GM12878 (cell line): Measurements from ENCODE around the gene LRRFIP2. TPM values are rescaled to one million over a fixed set of nuclear protein-coding genes. Genes with fewer than 3 reads are reported as not detected.

Experiments used
- ATAC-seq: fragments of 200-7000 bp; cut with Tn5 transposase; 3 replicates; pipeline ENCODE4 v1.9.1; 2020; ENCODE audit warnings: mild to moderate bottlenecking, moderate library complexity
- BruUV-seq: library from RNA; stranded (reverse); fragments of 400-500 nt; replicated peaks from 2 replicates; lab custom pipeline; 2021; lab: Mats Ljungman, UMichigan
- CTCF ChIA-PET: fragments of 300-600 bp; sonication (Branson Sonifier 250); formaldehyde crosslinking; extraction: SDS; loops from one replicate; lab custom pipeline; 2021; ENCODE audit warnings: inconsistent platforms; lab: Yijun Ruan, JAX
- POLR2A ChIA-PET: fragments of 350-600 bp; formaldehyde crosslinking; extraction: SDS; loops from one replicate; lab custom pipeline; 2021; ENCODE audit warnings: inconsistent platforms; lab: Charles Lee
- RAD21 ChIA-PET: fragments of 300-600 bp; sonication (Branson Sonifier 250); formaldehyde crosslinking; loops from one replicate; lab custom pipeline; 2023; ENCODE audit warnings: antibody characterized with exemption; ENCODE audit not compliant: unreplicated experiment; lab: Charles Lee
- SMC1A ChIA-PET: fragments of 300-600 bp; sonication (Branson Sonifier 250); formaldehyde crosslinking; loops from one replicate; lab custom pipeline; 2023; ENCODE audit not compliant: unreplicated experiment, uncharacterized antibody; lab: Charles Lee
- DNase-seq: peaks from one replicate; pipeline ENCODE4 v3.0.0-alpha.2; 2011; ENCODE audit warnings: low read depth, low spot score
- FAIRE-seq: peaks from 3 replicates; lab custom pipeline; 2011; peaks lifted over from hg19 to GRCh38; lab: Jason Lieb, UNC
- H2AFZ ChIP-seq: 2 replicates; pipeline ENCODE4 v1.6.0; 2011; ENCODE audit warnings: low read depth, low read length, control low read depth; ENCODE audit not compliant: control insufficient read depth
- H3K27ac ChIP-seq: 2 replicates; pipeline ENCODE4 v1.5.1; 2011; ENCODE audit warnings: control low read depth; ENCODE audit not compliant: control insufficient read depth, insufficient read depth
- H3K27me3 ChIP-seq, 2 experiments: replicated peaks in 1 of 2; 2 replicates each; pipeline versions ENCODE4 v1.6.0 to v1.6.1; 2011; ENCODE audit warnings: low read length in 1 of 2; ENCODE audit not compliant: control insufficient read depth in 2 of 2, insufficient read depth in 2 of 2
- H3K36me3 ChIP-seq, 2 experiments: 2 replicates each; pipeline ENCODE4 v1.5.1; 2011; ENCODE audit warnings: low read length in 1 of 2; ENCODE audit not compliant: control insufficient read depth in 2 of 2, insufficient read depth in 2 of 2
- H3K4me1 ChIP-seq: 2 replicates; pipeline ENCODE4 v1.6.1; 2011; ENCODE audit warnings: mild to moderate bottlenecking, low read length, moderate library complexity, mixed read lengths; ENCODE audit not compliant: control insufficient read depth, insufficient read depth
- H3K4me2 ChIP-seq: 2 replicates; pipeline ENCODE4 v1.6.0; 2011; ENCODE audit warnings: control low read depth; ENCODE audit not compliant: control insufficient read depth, insufficient read depth
- H3K4me3 ChIP-seq: fragments of 200-600 bp; sonication (generic); 2 replicates; pipeline ENCODE4 v1.5.1; 2016
- H3K79me2 ChIP-seq: 2 replicates; pipeline ENCODE4 v1.6.0; 2011; ENCODE audit warnings: low read length; ENCODE audit not compliant: control insufficient read depth, insufficient read depth
- H3K9ac ChIP-seq: 2 replicates; pipeline ENCODE4 v1.8.0; 2011; ENCODE audit warnings: low read length, control low read depth, mixed read lengths; ENCODE audit not compliant: control insufficient read depth, insufficient read depth
- H3K9me3 ChIP-seq: replicated peaks from 3 replicates; pipeline ENCODE4 v1.5.1; 2011; ENCODE audit warnings: mild to moderate bottlenecking, low read length; ENCODE audit not compliant: control insufficient read depth, insufficient read depth
- H4K20me1 ChIP-seq: 2 replicates; pipeline ENCODE4 v1.6.0; 2011; ENCODE audit not compliant: control insufficient read depth, insufficient read depth
- EZH2 ChIP-seq: IDR thresholded peaks from 2 replicates; pipeline ENCODE4 v1.6.1; 2012; ENCODE audit warnings: low read depth, mild to moderate bottlenecking, control low read depth, inconsistent platforms, low read length, borderline replicate concordance; ENCODE audit not compliant: control insufficient read depth
- MLLT1 ChIP-seq: fragments of 450-650 bp; IDR thresholded peaks from 2 replicates; pipeline ENCODE4 v1.6.1; 2016; ENCODE audit warnings: mild to moderate bottlenecking
- NFYB ChIP-seq: IDR thresholded peaks from 2 replicates; pipeline ENCODE4 v1.6.1; 2011; ENCODE audit warnings: low read depth, mild to moderate bottlenecking, low read length, improper control_type of control experiment, moderate library complexity; ENCODE audit not compliant: insufficient read depth
- RUNX3 ChIP-seq: IDR thresholded peaks from 2 replicates; pipeline ENCODE4 v1.6.1; 2012; ENCODE audit warnings: low read length, inconsistent platforms
- TCF12 ChIP-seq: IDR thresholded peaks from 2 replicates; pipeline ENCODE4 v1.6.1; 2011; ENCODE audit warnings: low read depth, mild to moderate bottlenecking, low read length
- WGBS: methylation state at CpG from one replicate; pipeline ENCODE4 v1.1.6; 2016; ENCODE audit warnings: low lambda C conversion rate; ENCODE audit not compliant: insufficient replicate concordance, insufficient coverage; ENCODE audit errors: missing lambda C conversion rate; 5-methylcytosine and 5-hydroxymethylcytosine counted together
- in situ Hi-C: fragments of 300-500 bp; cut with MboI; formaldehyde crosslinking; loops from 9 replicates; pipeline ENCODE4 v1.14.3; 2018; ENCODE audit warnings: mixed read lengths
- intact Hi-C: fragments of 100-400 bp; cut with micrococcal nuclease; formaldehyde crosslinking; loops from one replicate; pipeline ENCODE4 v1.14.2; 2022; ENCODE audit not compliant: unreplicated experiment
- polyA plus RNA-seq, 11 experiments: library from polyadenylated mRNA; depleted of rRNA in 4 of 11; unstranded in 6 of 11; stranded (reverse) in 5 of 11; fragments of >200 nt; fragmentation: Nextera tagmentation in 4 of 11; fragmentation: Illumina TruSeq in 1 of 11; extraction: Ambion mirVana in 4 of 11; extraction: Trizol in 1 of 11; gene quantifications; 1 replicate in 1 of 11; 2 replicates in 10 of 11; pipeline versions ENCODE4 v1.2.1 to v1.2.3, GENCODE V29; 2011 to 2016; ENCODE audit warnings: inconsistent platforms in 2 of 11, missing spikeins in 2 of 11, low read depth in 1 of 11
- total RNA-seq, 4 experiments: library from RNA; depleted of rRNA in 3 of 4; stranded (reverse); fragments of >200 nt in 3 of 4; fragmentation: Illumina TruSeq in 1 of 4; extraction: Trizol in 1 of 4; gene quantifications; 2 replicates each; pipeline versions ENCODE4 v1.2.1 to v1.2.3, GENCODE V29; 2013 to 2021

The LRRFIP2 gene
- total and polyA plus RNA-seq, 10 of the 15 experiments (the other 5 are each of a cell fraction or from before 2014, with no cell fraction given) = 9.7 to 46.9 (median 38.1) TPM

- ChIA-PET POLR2A (no interaction called here), SMC1A (interaction anchor here (1.2 to 1.3 kb wide), 3 partner anchors 11 to 32 kb away, joined by 3 to 5 read pairs (median 4); no protein-coding TSS in a partner anchor), RAD21 (interaction anchor here (1.1 kb wide), 1 partner anchor 114 kb away, joined by 3 read pairs; no protein-coding TSS in a partner anchor), CTCF (interaction anchor here (0.7 to 1.0 kb wide), 2 partner anchors 56 to 750 kb away, joined by 3 read pairs; no protein-coding TSS in a partner anchor)
- H3K9me3 ChIP-seq = no peaks in the 10 kb centered on the region
- BruUV-seq = no TSS peak
- H3K9ac ChIP-seq = no peak overlapping the region
- H3K79me2 ChIP-seq = no peaks in the 10 kb centered on the region
- H3K27me3 ChIP-seq = no peaks in the 10 kb centered on the region
- no peak overlapping the region for H3K27ac ChIP-seq
- peaks cover 0 to 4% of the 10 kb centered on the region in 2 experiments; a peak in 2 of 4 replicates for H3K36me3 ChIP-seq
- no peak overlapping the region for H3K4me2 ChIP-seq
- DNase-seq = no peak
- TF ChIP-seq NFYB = 0 out of 2 replicates have a peak, but pooled peaks have one; percentile 15
- no peak for TF ChIP-seq EZH2
- no peak for TF ChIP-seq TCF12
- no peak for TF ChIP-seq MLLT1
- TF ChIP-seq RUNX3 = 0 out of 2 replicates have a peak, but pooled peaks have one; percentile 39
- no peak overlapping the region for H2AFZ ChIP-seq
- ATAC-seq = no peak
- no peak overlapping the region for H3K4me3 ChIP-seq
- in situ Hi-C loops (no loop called here), intact Hi-C loops (no loop called here)
- 69% methylated on average over 2 of the region's 2 CpGs for WGBS
- no peaks in the 10 kb centered on the region for H4K20me1 ChIP-seq
- no peak for FAIRE-seq
- H3K4me1 ChIP-seq = no peaks in the 10 kb centered on the region
Measured at GRCh38 chr3:37072892-37073291, 101.5 kb downstream of the LRRFIP2 start.
